Measurements from ENCODE around the gene GRAMD1A.

GRCh38 chr19:35019144-35019543, 19.0 kb downstream of the GRAMD1A start:
- TF ChIP-seq, protein P1, sequence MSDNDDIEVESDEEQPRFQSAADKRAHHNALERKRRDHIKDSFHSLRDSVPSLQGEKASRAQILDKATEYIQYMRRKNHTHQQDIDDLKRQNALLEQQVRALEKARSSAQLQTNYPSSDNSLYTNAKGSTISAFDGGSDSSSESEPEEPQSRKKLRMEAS (IDR thresholded peaks at IDR 0.05), result no peak
- TF ChIP-seq, protein P2, sequence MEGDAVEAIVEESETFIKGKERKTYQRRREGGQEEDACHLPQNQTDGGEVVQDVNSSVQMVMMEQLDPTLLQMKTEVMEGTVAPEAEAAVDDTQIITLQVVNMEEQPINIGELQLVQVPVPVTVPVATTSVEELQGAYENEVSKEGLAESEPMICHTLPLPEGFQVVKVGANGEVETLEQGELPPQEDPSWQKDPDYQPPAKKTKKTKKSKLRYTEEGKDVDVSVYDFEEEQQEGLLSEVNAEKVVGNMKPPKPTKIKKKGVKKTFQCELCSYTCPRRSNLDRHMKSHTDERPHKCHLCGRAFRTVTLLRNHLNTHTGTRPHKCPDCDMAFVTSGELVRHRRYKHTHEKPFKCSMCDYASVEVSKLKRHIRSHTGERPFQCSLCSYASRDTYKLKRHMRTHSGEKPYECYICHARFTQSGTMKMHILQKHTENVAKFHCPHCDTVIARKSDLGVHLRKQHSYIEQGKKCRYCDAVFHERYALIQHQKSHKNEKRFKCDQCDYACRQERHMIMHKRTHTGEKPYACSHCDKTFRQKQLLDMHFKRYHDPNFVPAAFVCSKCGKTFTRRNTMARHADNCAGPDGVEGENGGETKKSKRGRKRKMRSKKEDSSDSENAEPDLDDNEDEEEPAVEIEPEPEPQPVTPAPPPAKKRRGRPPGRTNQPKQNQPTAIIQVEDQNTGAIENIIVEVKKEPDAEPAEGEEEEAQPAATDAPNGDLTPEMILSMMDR (IDR thresholded peaks at IDR 0.05; ENCODE audit: control extremely low read depth in 1 of 3, insufficient read depth in 1 of 3, low read depth in 1 of 3, low read length in 3 of 3), result no peak
- TF ChIP-seq TBP (IDR thresholded peaks at IDR 0.05; ENCODE audit: low read depth, low read length), result no peak
- no peak for TF ChIP-seq CHD2 (IDR thresholded peaks at IDR 0.05; ENCODE audit: low read length)
- TF ChIP-seq TAF7 (optimal IDR thresholded peaks at IDR 0.05; ENCODE audit: borderline replicate concordance, low read depth, low read length), result no peak
- no peak for TF ChIP-seq POLR2A (IDR thresholded peaks at IDR 0.05; ENCODE audit: control extremely low read depth in 1 of 2, low read depth in 2 of 2, low read length in 2 of 2)
- TF ChIP-seq EZH2 (IDR thresholded peaks at IDR 0.05; ENCODE audit: low read depth, low read length, severe bottlenecking), result no peak
- TF ChIP-seq TEAD4 (IDR thresholded peaks at IDR 0.05; ENCODE audit: low read depth, low read length), result no peak

Measured in H1 (cell line).